WTC11 (cell line): ENCODE measurements around the gene RNASEL. TPM values are rescaled to one million over a fixed set of nuclear protein-coding genes. Genes with fewer than 3 reads are reported as not detected.

Experiments used
- ATAC-seq: fragments of 200-7000 bp; cut with Tn5 transposase; 2 replicates; pipeline ENCODE4 v1.10.0; 2021; ENCODE audit warnings: mild to moderate bottlenecking, moderate library complexity
- CTCF ChIA-PET: fragments of 300-600 bp; sonication (Branson Sonifier 250); formaldehyde crosslinking; loops from one replicate; lab custom pipeline; 2021; ENCODE audit warnings: antibody characterized with exemption; lab: Charles Lee
- POLR2A ChIA-PET: fragments of 350-600 bp; sonication (Branson Sonifier 250); formaldehyde crosslinking; loops from one replicate; lab custom pipeline; 2021; ENCODE audit warnings: antibody characterized with exemption; lab: Charles Lee
- DNase-seq: peaks from one replicate; pipeline ENCODE4 v3.0.0; 2021; ENCODE audit warnings: low spot score
- H3K27ac Mint-ChIP-seq: 2 replicates; pipeline ENCODE4 v1.8.0; 2021; ENCODE audit warnings: mixed read lengths
- H3K27me3 Mint-ChIP-seq: 2 replicates; pipeline ENCODE4 v1.8.0; 2021; ENCODE audit warnings: low read depth, mild to moderate bottlenecking, moderate library complexity, mixed read lengths
- H3K36me3 Mint-ChIP-seq: 2 replicates; pipeline ENCODE4 v1.8.0; 2021; ENCODE audit warnings: mixed read lengths
- H3K4me1 Mint-ChIP-seq: 2 replicates; pipeline ENCODE4 v1.8.0; 2022; ENCODE audit warnings: mixed read lengths
- H3K4me3 Mint-ChIP-seq: 2 replicates; pipeline ENCODE4 v1.8.0; 2021; ENCODE audit warnings: mild to moderate bottlenecking, moderate library complexity, mixed read lengths
- H3K9me3 Mint-ChIP-seq: 2 replicates; pipeline ENCODE4 v1.8.0; 2021; ENCODE audit warnings: mixed read lengths
- ATF2 ChIP-seq: sonication (generic); formaldehyde crosslinking; IDR thresholded peaks from 2 replicates; pipeline ENCODE4 v1.8.1; 2022; ENCODE audit warnings: low read depth, missing genetic modification reagents, borderline replicate concordance
- CBFB ChIP-seq: sonication (generic); formaldehyde crosslinking; IDR thresholded peaks from 2 replicates; pipeline ENCODE4 v1.8.1; 2022; ENCODE audit warnings: mild to moderate bottlenecking, low read depth, missing genetic modification reagents
- HMGXB4 ChIP-seq: sonication (generic); formaldehyde crosslinking; IDR thresholded peaks from 2 replicates; pipeline ENCODE4 v1.8.1; 2023; ENCODE audit warnings: mild to moderate bottlenecking, moderate library complexity, missing genetic modification reagents
- MYBL2 ChIP-seq: sonication (generic); formaldehyde crosslinking; IDR thresholded peaks from 2 replicates; pipeline ENCODE4 v1.8.1; 2023; ENCODE audit warnings: mild to moderate bottlenecking, moderate library complexity, missing genetic modification reagents
- NFE2L1 ChIP-seq: sonication (generic); formaldehyde crosslinking; IDR thresholded peaks from 2 replicates; pipeline ENCODE4 v1.8.1; 2023; ENCODE audit warnings: missing genetic modification reagents
- PRDM15 ChIP-seq: sonication (generic); formaldehyde crosslinking; IDR thresholded peaks from 2 replicates; pipeline ENCODE4 v1.8.0; 2022; ENCODE audit warnings: missing genetic modification reagents
- RORB ChIP-seq: fragments of 250-450 bp; sonication (Bioruptor Pico); IDR thresholded peaks from 2 replicates; pipeline ENCODE4 v1.9.0; 2021; ENCODE audit warnings: mild to moderate bottlenecking
- STAT6 ChIP-seq: sonication (generic); formaldehyde crosslinking; conservative IDR thresholded peaks from 2 replicates; pipeline ENCODE4 v1.8.1; 2023; ENCODE audit warnings: mild to moderate bottlenecking, low read depth, missing genetic modification reagents, moderate library complexity
- USF1 ChIP-seq: sonication (generic); formaldehyde crosslinking; IDR thresholded peaks from 2 replicates; pipeline ENCODE4 v1.8.0; 2022; ENCODE audit warnings: mild to moderate bottlenecking, missing genetic modification reagents
- USF2 ChIP-seq: sonication (generic); formaldehyde crosslinking; IDR thresholded peaks from 2 replicates; pipeline ENCODE4 v1.8.1; 2023; ENCODE audit warnings: mild to moderate bottlenecking, missing genetic modification reagents, moderate library complexity
- ZNF121 ChIP-seq: sonication (generic); formaldehyde crosslinking; IDR thresholded peaks from 2 replicates; pipeline ENCODE4 v1.8.0; 2023; ENCODE audit warnings: missing genetic modification reagents
- ZNF138 ChIP-seq: sonication (generic); formaldehyde crosslinking; conservative IDR thresholded peaks from 2 replicates; pipeline ENCODE4 v1.8.1; 2022; ENCODE audit warnings: mild to moderate bottlenecking, moderate library complexity, missing genetic modification reagents
- ZNF281 ChIP-seq: sonication (generic); formaldehyde crosslinking; IDR thresholded peaks from 2 replicates; pipeline ENCODE4 v1.8.0; 2023; ENCODE audit warnings: mild to moderate bottlenecking, missing genetic modification reagents
- ZNF396 ChIP-seq: fragments of 250-450 bp; sonication (Bioruptor Pico); IDR thresholded peaks from 2 replicates; pipeline ENCODE4 v1.8.0; 2021; ENCODE audit warnings: mild to moderate bottlenecking, moderate library complexity, borderline replicate concordance
- ZNF512 ChIP-seq: sonication (generic); formaldehyde crosslinking; IDR thresholded peaks from 2 replicates; pipeline ENCODE4 v1.8.1; 2022; ENCODE audit warnings: missing genetic modification reagents, borderline replicate concordance
- total RNA-seq: library from RNA; stranded (reverse); gene quantifications from 3 replicates; pipeline ENCODE4 v1.2.3, GENCODE V29; 2021

The RNASEL gene
- total RNA-seq, 1 experiment from 2014 or later, result 0.77 TPM

GRCh38 chr1:182600745-182601415 is 11.8 kb upstream of the RNASEL start:
- POLR2A ChIA-PET, result interaction anchor here (1.0 to 1.8 kb wide), 3 partner anchors 14 to 181 kb away, joined by 4 to 6 read pairs (median 4); no protein-coding TSS in a partner anchor
- Mint-ChIP-seq H3K36me3 (no peaks in the 10 kb centered on the region; the same call in 1 of the 2 replicates), H3K9me3 (no peaks in the 10 kb centered on the region), H3K27ac (no peak overlapping the region), H3K4me1 (peaks cover 10% of the 10 kb centered on the region), H3K27me3 (peaks cover 18% of the 10 kb centered on the region), H3K4me3 (no peak overlapping the region)
- TF ChIP-seq USF1 (CRISPR knock-in tag) (no peak), ZNF138 (no peak), ZNF512 (no peak), ZNF396 (CRISPR knock-in tag) (no peak), ZNF121 (CRISPR knock-in tag) (no peak), RORB (CRISPR knock-in tag) (no peak), ATF2 (CRISPR knock-in tag) (no peak), CBFB (no peak), USF2 (no peak), STAT6 (CRISPR knock-in tag) (no peak), MYBL2 (no peak)
- no peak for DNase-seq
- CTCF ChIA-PET, result interaction anchor here (0.8 to 16.0 kb wide), 9 partner anchors 11 to 302 kb away, joined by 3 to 669 read pairs (median 7); partner anchors contain the start of genes NPL and RNASEL
- no peak for ATAC-seq

GRCh38 chr1:182600036-182600713 is 11.1 kb upstream of the RNASEL start:
- Mint-ChIP-seq H3K36me3 (no peaks in the 10 kb centered on the region; the same call in 1 of the 2 replicates), H3K4me3 (no peak overlapping the region), H3K27ac (no peak overlapping the region), H3K9me3 (no peaks in the 10 kb centered on the region), H3K4me1 (peaks cover 12% of the 10 kb centered on the region), H3K27me3 (peaks cover 11% of the 10 kb centered on the region)
- no peak for DNase-seq
- CTCF ChIA-PET, result interaction anchor here (0.6 to 16.0 kb wide), 30 partner anchors 9 to 515 kb away, joined by 3 to 669 read pairs (median 4); partner anchors contain the start of genes NPL and RNASEL
- POLR2A ChIA-PET, result interaction anchor here (0.5 to 1.6 kb wide), 2 partner anchors 16 to 99 kb away, joined by 3 to 7 read pairs; no protein-coding TSS in a partner anchor
- ATAC-seq, result no peak
- TF ChIP-seq ZNF281 (CRISPR knock-in tag) (no peak), HMGXB4 (CRISPR knock-in tag) (no peak), NFE2L1 (no peak), PRDM15 (CRISPR knock-in tag) (no peak)
